Head of caudate nucleus (tissue), 42 donors: Measurements from ENCODE around the gene USP44.

Experiments
- DNase-seq, 42 donors: peaks; one replicate each; pipeline versions ENCODE4 v3.0.0 to v3.0.0-alpha.2; 2020 to 2021; ENCODE audit warnings: mixed read lengths in 7 of 42
- intact Hi-C: fragments of 100-400 bp; cut with DNase I; formaldehyde crosslinking; loops from one replicate; pipeline ENCODE4 v1.15.0; 2022

Gene USP44

GRCh38 chr12:95473884-95474659 lies 77.2 kb downstream of the USP44 start, which contains the start of gene METAP2:
Gene METAP2, plus strand, starts transcription at chr12:95474152. Its CDS starts 28 bp downstream, at chr12:95474180.
- peak; percentile 91 to 99 (median 97) for DNase-seq
- intact Hi-C loops = loop anchor here (5.0 kb wide), 1 partner anchor 402 kb away; the partner anchor contains the start of gene NR2C1

GRCh38 chr12:95473231-95473883 lies 77.9 kb downstream of the USP44 start:
- DNase-seq = peak in 41 of 42 donors; percentile 11 to 72 (median 39)
- intact Hi-C loops = loop anchor here (5.0 kb wide), 1 partner anchor 401 kb away; the partner anchor contains the start of gene NR2C1

- intact Hi-C loops = loop anchor here (5.0 kb wide), 1 partner anchor 398 kb away; the partner anchor contains the start of gene NR2C1
- DNase-seq = no peak
These were observed 81.0 kb downstream of the USP44 start for GRCh38 chr12:95470300-95470699.
